ENCODE measurements around the gene ICAM1. TPM values are rescaled to one million over a fixed set of nuclear protein-coding genes. Genes with fewer than 3 reads are reported as not detected.

The ICAM1 gene
- total and polyA plus RNA-seq, 2 of the 8 experiments (the other 6 are each of a cell fraction or from before 2014, with no cell fraction given) = 4.0 to 9.4 TPM

DNA sequence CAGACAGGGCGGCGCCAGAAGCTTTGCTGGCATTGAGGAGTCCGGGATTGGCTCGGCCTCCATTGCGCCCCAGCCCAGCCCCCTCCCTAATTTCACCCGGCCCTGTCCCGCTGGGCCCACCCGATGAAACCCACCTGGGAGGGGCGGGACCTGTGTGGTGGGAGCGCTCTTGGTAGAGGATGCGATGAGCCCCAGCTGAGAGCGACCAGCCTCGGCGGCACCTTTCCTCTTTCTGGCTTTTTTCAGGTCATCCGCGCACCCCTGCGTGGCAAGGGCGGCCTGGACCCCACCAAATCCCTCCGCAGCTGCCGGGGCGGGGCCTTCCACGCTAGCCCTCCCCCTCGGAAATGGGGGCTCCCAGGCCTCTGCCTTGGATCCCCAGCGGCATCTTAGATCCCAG lies 38.5 kb downstream of the ICAM1 start, which contains the start of gene ZGLP1:
Gene ZGLP1 (minus strand): TSS at position 393 of the 400 bp plus-strand sequence.
- H4K20me1 ChIP-seq (replicated peaks in 1 of 2; ENCODE audit: control insufficient read depth in 1 of 2, insufficient read depth in 2 of 2, low read length in 2 of 2) = no peaks in the 10 kb centered on the region
- TF ChIP-seq CHD2 (IDR thresholded peaks at IDR 0.05; ENCODE audit: low read length) (no peak), MAFK (IDR thresholded peaks at IDR 0.05; ENCODE audit: low read depth, low read length) (no peak), EZH2 (IDR thresholded peaks at IDR 0.05; ENCODE audit: low read depth, low read length, severe bottlenecking) (no peak), NANOG (IDR thresholded peaks at IDR 0.05; ENCODE audit: insufficient read depth, low read depth, low read length, poor library complexity, severe bottlenecking) (no peak), GTF2F1 (IDR thresholded peaks at IDR 0.05; ENCODE audit: borderline replicate concordance, low read depth, low read length) (no peak), KDM1A (IDR thresholded peaks at IDR 0.05; ENCODE audit: borderline replicate concordance, low read length) (no peak), CREB1 (IDR thresholded peaks at IDR 0.05) (no peak), RBBP5 (IDR thresholded peaks at IDR 0.05; ENCODE audit: borderline replicate concordance, low read depth, low read length) (no peak), RAD21 (IDR thresholded peaks at IDR 0.05 in 1 of 2, conservative IDR thresholded peaks at IDR 0.05 in 1 of 2; ENCODE audit: low read depth in 2 of 2, low read length in 2 of 2) (no peak), POLR2A (IDR thresholded peaks at IDR 0.05; ENCODE audit: control extremely low read depth in 1 of 2, low read depth in 2 of 2, low read length in 2 of 2) (no peak), YY1 (IDR thresholded peaks at IDR 0.05; ENCODE audit: low read depth, low read length) (no peak), SP4 (IDR thresholded peaks at IDR 0.05; ENCODE audit: low read length) (no peak), TCF12 (IDR thresholded peaks at IDR 0.05; ENCODE audit: low read depth, low read length) (no peak)
- TF ChIP-seq, protein P1, sequence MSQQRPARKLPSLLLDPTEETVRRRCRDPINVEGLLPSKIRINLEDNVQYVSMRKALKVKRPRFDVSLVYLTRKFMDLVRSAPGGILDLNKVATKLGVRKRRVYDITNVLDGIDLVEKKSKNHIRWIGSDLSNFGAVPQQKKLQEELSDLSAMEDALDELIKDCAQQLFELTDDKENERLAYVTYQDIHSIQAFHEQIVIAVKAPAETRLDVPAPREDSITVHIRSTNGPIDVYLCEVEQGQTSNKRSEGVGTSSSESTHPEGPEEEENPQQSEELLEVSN (IDR thresholded peaks at IDR 0.05) = no peak

More for the DNA sequence above, 38.5 kb downstream of the ICAM1 start, which contains the start of gene ZGLP1:
- FAIRE-seq (no peak), DNase-seq (ENCODE audit: low read depth in 1 of 2, low spot score in 2 of 2) (no peak)
- Histone ChIP-seq H3K23ac (ENCODE audit: insufficient read length) (no peak within 1 kb of the TSS), H3K36me3 (ENCODE audit: control insufficient read depth in 2 of 4, insufficient read depth in 4 of 4, low read length in 3 of 4) (peaks cover 0 to 11% (median 0%) of the 10 kb centered on the region in 4 experiments; a peak in 2 of 8 replicates), H3K4me1 (replicated peaks in 1 of 4; ENCODE audit: control insufficient read depth in 3 of 4, insufficient read depth in 4 of 4, low read length in 3 of 4) (no peaks in the 10 kb centered on the region), H3K27ac (ENCODE audit: low read depth, low read length) (no peak within 1 kb of the TSS), H2BK15ac (ENCODE audit: low read length) (no peak within 1 kb of the TSS), H3K14ac (ENCODE audit: insufficient read length) (no peak within 1 kb of the TSS), H3K23me2 (ENCODE audit: low read depth, low read length) (no peaks in the 10 kb centered on the region), H3K4ac (replicated peaks; ENCODE audit: insufficient read length, low read depth, low read length) (no peak within 1 kb of the TSS), H3K4me3 (ENCODE audit: extremely low read depth in 1 of 4, insufficient read depth in 2 of 4, low read depth in 3 of 4, low read length in 4 of 4) (no peak within 1 kb of the TSS), H3K4me2 (ENCODE audit: insufficient read depth in 1 of 2, low read depth in 2 of 2, low read length in 2 of 2) (no peak within 1 kb of the TSS), H2BK5ac (ENCODE audit: low read depth, low read length) (no peak within 1 kb of the TSS), H2BK20ac (ENCODE audit: low read length) (no peak within 1 kb of the TSS), H2AK5ac (ENCODE audit: low read depth, low read length) (no peak within 1 kb of the TSS), H4K5ac (ENCODE audit: insufficient read length, low read depth, low read length) (no peak within 1 kb of the TSS), H3K79me2 (ENCODE audit: control insufficient read depth in 1 of 2, insufficient read depth in 2 of 2, low read length in 2 of 2) (no peaks in the 10 kb centered on the region), H3K9ac (replicated peaks in 1 of 4; ENCODE audit: extremely low read depth in 1 of 4, low read depth in 3 of 4, low read length in 3 of 4) (no peak within 1 kb of the TSS), H4K91ac (replicated peaks; ENCODE audit: insufficient read length, low read length) (no peak within 1 kb of the TSS), H2BK120ac (replicated peaks; ENCODE audit: low read depth, low read length) (no peak within 1 kb of the TSS), H3K79me1 (ENCODE audit: low read depth, low read length) (no peaks in the 10 kb centered on the region), H4K8ac (ENCODE audit: extremely low read depth, insufficient read depth, low read length) (no peak within 1 kb of the TSS), H3K27me3 (replicated peaks in 1 of 4; ENCODE audit: control insufficient read depth in 3 of 4, extremely low read depth in 1 of 4, insufficient read depth in 3 of 4, low read length in 3 of 4) (no peaks in the 10 kb centered on the region), H3K18ac (ENCODE audit: extremely low read depth, low read length) (no peak within 1 kb of the TSS), H3K9me3 (ENCODE audit: insufficient read depth in 2 of 2, low read depth in 1 of 2, low read length in 1 of 2) (no peaks in the 10 kb centered on the region), H3K56ac (replicated peaks; ENCODE audit: insufficient read length, low read depth, low read length) (no peak within 1 kb of the TSS), H2AFZ (ENCODE audit: low read length) (no peak within 1 kb of the TSS), H2BK12ac (ENCODE audit: low read depth, low read length) (no peak within 1 kb of the TSS)
- POLR2A ChIA-PET (ENCODE audit: partially characterized antibody) = interaction anchor here (0.5 to 1.8 kb wide), 9 partner anchors 11 to 198 kb away, joined by 3 to 4 read pairs (median 3); partner anchors contain the start of genes ICAM1 and P2RY11
- 90% methylated on average over 24 of the region's 24 CpGs; no CpG with 5 or more reads in 1 of the 2 experiments for WGBS, 2 experiments (ENCODE audit: extremely low coverage in 1 of 2, insufficient coverage in 1 of 2, insufficient read length in 1 of 2, insufficient replicate concordance in 2 of 2, low coverage in 1 of 2, low lambda C conversion rate in 2 of 2, missing lambda C conversion rate in 1 of 2)
- CTCF ChIA-PET (ENCODE audit: partially characterized antibody) = interaction anchor here (1.1 to 1.2 kb wide), 3 partner anchors 11 to 20 kb away, joined by 3 to 6 read pairs (median 4); partner anchors contain the start of gene ICAM5

All from H1 (cell line).